GM12874 (cell line): ENCODE measurements around the gene SUSD6.

ENCODE experiments used
- CTCF ChIP-seq: IDR thresholded peaks from 2 replicates; pipeline ENCODE4 v1.5.1; 2011; ENCODE audit warnings: low read depth, mild to moderate bottlenecking, control low read depth, low read length, moderate library complexity; ENCODE audit not compliant: insufficient read depth

The SUSD6 gene

GRCh38 chr14:69610020-69610873, 1.1 kb upstream of the SUSD6 start:
- TF ChIP-seq CTCF, result no peak

- no peak for TF ChIP-seq CTCF
Observed at GRCh38 chr14:69610874-69611171, 573 bp upstream of the SUSD6 start.

DNA sequence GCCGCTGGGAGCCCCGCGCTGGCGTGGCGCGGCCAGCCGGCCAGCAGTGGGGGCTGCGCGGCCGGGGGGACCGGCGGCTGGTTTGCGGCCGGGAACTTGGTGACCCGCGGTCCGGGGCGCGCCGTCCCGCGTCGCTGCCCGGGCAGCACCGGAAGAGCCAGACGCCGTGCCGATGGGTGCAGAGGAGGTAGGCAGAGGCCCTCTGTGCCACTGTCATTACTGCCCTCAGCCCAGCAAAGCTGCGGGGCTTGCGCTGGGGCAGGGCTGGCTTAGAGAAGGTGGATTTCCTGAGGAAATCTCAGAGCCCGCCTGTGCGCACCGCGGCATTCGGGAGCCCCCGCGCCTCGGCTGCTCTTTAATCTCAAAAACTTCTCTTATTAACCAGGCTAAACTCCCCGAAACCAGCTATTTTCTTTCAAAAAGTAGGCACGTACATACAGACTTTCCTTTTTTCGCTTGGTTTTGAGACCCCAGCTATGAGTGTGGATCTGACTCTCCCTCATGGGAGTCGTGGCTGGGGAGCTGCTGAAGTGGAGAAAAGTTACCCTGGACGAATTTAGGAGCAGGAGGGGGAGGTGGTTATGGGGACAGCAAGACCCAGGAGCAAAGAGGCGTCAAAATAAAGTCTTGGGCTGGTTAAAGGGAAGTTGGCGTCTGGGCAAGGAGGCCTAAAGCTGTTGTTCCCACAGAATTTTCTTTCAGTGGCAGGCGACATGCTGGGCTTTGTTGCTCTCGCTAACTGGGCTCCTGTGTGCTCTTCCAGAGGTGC, 802 bp downstream of the SUSD6 start:
- no peak for TF ChIP-seq CTCF

GRCh38 chr14:69612783-69613130, 1.4 kb downstream of the SUSD6 start:
- TF ChIP-seq CTCF, result no peak

- TF ChIP-seq CTCF, result no peak
Observed at GRCh38 chr14:69613312-69614073, 2.1 kb downstream of the SUSD6 start.

GRCh38 chr14:69614592-69614991, 3.2 kb downstream of the SUSD6 start:
- TF ChIP-seq CTCF, result no peak

- no peak for TF ChIP-seq CTCF
Observed at GRCh38 chr14:69615121-69615495, 3.7 kb downstream of the SUSD6 start.
